Panc1 (cell line): ENCODE data around the gene CRIM1.

Source experiments
- SIN3A ChIP-seq: IDR thresholded peaks from 2 replicates; pipeline ENCODE4 v1.6.1; 2012; ENCODE audit warnings: low read depth, mild to moderate bottlenecking, low read length, moderate library complexity, borderline replicate concordance; ENCODE audit not compliant: insufficient read depth
- TF ChIP-seq, protein P1 (sequence below): fragments of 450-650 bp; IDR thresholded peaks from 2 replicates; pipeline ENCODE4 v1.5.1; 2017; ENCODE audit warnings: mild to moderate bottlenecking
- TF ChIP-seq, protein P2 (sequence below), 2 experiments: IDR thresholded peaks; 2 replicates each; pipeline ENCODE4 v1.6.1; 2011 to 2012; ENCODE audit warnings: low read depth in 2 of 2, control low read depth in 1 of 2, low read length in 1 of 2, mild to moderate bottlenecking in 1 of 2, moderate library complexity in 1 of 2; ENCODE audit not compliant: insufficient read depth in 1 of 2

DNA sequence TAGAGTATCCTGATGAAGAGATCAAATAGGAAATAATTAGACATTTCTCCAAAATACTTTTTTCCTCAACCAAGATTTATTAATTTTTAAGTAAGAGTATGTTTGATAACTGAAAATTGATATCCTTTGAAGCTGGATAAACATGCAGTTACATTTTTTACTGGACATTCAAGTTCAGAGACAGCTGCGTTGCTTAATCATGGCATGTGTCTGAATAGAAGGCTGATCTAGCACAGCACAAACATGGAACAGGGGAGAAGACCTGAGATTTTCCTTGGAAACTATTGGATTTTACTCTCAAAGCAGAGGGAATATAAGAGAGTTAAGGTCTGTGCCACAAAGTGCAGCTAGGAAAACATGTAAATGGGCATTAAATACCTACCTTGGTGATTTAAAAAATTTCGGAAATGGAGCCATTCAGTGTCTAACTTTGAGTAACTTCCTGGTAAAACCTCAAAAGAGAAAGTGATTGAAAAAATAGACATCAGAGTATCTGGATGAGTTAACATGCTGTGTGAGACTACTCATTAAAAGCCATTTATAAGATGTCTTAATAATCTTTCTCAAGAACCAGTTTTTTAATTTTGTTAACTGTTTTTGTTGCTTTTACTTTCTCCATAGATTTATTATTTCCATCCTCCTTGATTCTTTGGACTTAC is 31.8 kb downstream of the CRIM1 start:
- TF ChIP-seq, protein P1, sequence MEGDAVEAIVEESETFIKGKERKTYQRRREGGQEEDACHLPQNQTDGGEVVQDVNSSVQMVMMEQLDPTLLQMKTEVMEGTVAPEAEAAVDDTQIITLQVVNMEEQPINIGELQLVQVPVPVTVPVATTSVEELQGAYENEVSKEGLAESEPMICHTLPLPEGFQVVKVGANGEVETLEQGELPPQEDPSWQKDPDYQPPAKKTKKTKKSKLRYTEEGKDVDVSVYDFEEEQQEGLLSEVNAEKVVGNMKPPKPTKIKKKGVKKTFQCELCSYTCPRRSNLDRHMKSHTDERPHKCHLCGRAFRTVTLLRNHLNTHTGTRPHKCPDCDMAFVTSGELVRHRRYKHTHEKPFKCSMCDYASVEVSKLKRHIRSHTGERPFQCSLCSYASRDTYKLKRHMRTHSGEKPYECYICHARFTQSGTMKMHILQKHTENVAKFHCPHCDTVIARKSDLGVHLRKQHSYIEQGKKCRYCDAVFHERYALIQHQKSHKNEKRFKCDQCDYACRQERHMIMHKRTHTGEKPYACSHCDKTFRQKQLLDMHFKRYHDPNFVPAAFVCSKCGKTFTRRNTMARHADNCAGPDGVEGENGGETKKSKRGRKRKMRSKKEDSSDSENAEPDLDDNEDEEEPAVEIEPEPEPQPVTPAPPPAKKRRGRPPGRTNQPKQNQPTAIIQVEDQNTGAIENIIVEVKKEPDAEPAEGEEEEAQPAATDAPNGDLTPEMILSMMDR = no peak
- TF ChIP-seq, protein P2, sequence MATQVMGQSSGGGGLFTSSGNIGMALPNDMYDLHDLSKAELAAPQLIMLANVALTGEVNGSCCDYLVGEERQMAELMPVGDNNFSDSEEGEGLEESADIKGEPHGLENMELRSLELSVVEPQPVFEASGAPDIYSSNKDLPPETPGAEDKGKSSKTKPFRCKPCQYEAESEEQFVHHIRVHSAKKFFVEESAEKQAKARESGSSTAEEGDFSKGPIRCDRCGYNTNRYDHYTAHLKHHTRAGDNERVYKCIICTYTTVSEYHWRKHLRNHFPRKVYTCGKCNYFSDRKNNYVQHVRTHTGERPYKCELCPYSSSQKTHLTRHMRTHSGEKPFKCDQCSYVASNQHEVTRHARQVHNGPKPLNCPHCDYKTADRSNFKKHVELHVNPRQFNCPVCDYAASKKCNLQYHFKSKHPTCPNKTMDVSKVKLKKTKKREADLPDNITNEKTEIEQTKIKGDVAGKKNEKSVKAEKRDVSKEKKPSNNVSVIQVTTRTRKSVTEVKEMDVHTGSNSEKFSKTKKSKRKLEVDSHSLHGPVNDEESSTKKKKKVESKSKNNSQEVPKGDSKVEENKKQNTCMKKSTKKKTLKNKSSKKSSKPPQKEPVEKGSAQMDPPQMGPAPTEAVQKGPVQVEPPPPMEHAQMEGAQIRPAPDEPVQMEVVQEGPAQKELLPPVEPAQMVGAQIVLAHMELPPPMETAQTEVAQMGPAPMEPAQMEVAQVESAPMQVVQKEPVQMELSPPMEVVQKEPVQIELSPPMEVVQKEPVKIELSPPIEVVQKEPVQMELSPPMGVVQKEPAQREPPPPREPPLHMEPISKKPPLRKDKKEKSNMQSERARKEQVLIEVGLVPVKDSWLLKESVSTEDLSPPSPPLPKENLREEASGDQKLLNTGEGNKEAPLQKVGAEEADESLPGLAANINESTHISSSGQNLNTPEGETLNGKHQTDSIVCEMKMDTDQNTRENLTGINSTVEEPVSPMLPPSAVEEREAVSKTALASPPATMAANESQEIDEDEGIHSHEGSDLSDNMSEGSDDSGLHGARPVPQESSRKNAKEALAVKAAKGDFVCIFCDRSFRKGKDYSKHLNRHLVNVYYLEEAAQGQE (IDR thresholded peaks at IDR 0.05; ENCODE audit: insufficient read depth in 1 of 2, low read depth in 2 of 2, low read length in 1 of 2) = no peak
- no peak for TF ChIP-seq SIN3A
